Measurements from ENCODE around the gene FBXO7.

DNA sequence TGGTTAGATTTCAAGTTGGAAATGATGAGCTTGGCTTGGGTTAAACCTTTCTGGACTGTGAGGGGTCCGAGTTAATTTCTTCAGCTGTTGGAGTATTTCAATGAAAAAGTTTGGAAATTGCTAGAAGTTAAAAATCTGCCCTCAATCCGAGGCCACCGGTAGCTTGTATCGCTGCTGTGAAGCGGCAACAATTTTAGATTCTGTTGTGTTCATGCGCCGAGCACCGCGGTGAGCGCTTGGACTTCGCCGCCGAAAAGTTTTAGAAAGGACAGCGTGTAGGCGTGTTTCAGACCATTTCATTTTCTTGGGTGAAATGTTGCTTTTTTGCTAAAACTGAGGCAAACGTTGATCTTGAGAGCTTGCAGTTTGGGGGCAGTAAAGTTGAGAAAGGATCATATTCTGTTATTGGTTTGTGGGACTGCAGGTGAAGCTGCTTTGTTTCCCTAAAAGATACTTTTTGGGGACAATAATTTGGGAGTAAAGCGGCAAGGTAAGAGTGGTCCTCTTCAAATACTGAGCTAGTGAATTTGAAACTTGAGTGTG, 928 bp downstream of the FBXO7 start:
- TF ChIP-seq CTCF (conservative IDR thresholded peaks at IDR 0.05; ENCODE audit: low read depth, low read length) (no peak), ELK1 (IDR thresholded peaks at IDR 0.05; ENCODE audit: borderline replicate concordance, low read depth, low read length) (no peak), FOS (IDR thresholded peaks at IDR 0.05; ENCODE audit: low read depth, low read length) (no peak), POLR2A (IDR thresholded peaks at IDR 0.05; ENCODE audit: low read depth, low read length) (no peak), RCOR1 (IDR thresholded peaks at IDR 0.05; ENCODE audit: insufficient replicate concordance, low read length) (no peak)
